Panc1 (cell line): ENCODE data around the gene SMAD3. TPM values are rescaled to one million over a fixed set of nuclear protein-coding genes. Genes with fewer than 3 reads are reported as not detected.

Source experiments
- ATAC-seq: fragments of 200-7000 bp; cut with Tn5 transposase; 2 replicates; pipeline ENCODE4 v1.9.1; 2020; ENCODE audit warnings: mild to moderate bottlenecking, moderate library complexity
- BruUV-seq: library from RNA; stranded (reverse); fragments of 400-500 nt; replicated peaks from 2 replicates; lab custom pipeline; 2021; lab: Mats Ljungman, UMichigan
- CTCF ChIA-PET: fragments of 300-600 bp; sonication (Branson Sonifier 250); formaldehyde crosslinking; loops from one replicate; lab custom pipeline; 2022; ENCODE audit warnings: antibody characterized with exemption; lab: Charles Lee
- POLR2A ChIA-PET: fragments of 300-600 bp; sonication (Branson Sonifier 250); formaldehyde crosslinking; loops from one replicate; lab custom pipeline; 2022; ENCODE audit warnings: antibody characterized with exemption; lab: Charles Lee
- DNase-seq: peaks from one replicate; pipeline ENCODE4 v3.0.0-alpha.2; 2010; ENCODE audit warnings: low read depth, low spot score
- H3K27ac ChIP-seq: 2 replicates; pipeline ENCODE4 v1.5.1; 2011; ENCODE audit warnings: mild to moderate bottlenecking, low read length, inconsistent platforms
- H3K27me3 ChIP-seq: fragments of 200-500 bp; sonication (Bioruptor generic); 2 replicates; pipeline ENCODE4 v1.6.0; 2014; ENCODE audit warnings: low read length, inconsistent platforms; ENCODE audit not compliant: control insufficient read depth, insufficient read depth
- H3K36me3 ChIP-seq: fragments of 200-500 bp; sonication (Bioruptor generic); 2 replicates; pipeline ENCODE4 v1.5.1; 2014; ENCODE audit warnings: inconsistent platforms, mild to moderate bottlenecking, low read length, moderate library complexity; ENCODE audit not compliant: control insufficient read depth, insufficient read depth
- H3K4me1 ChIP-seq: 2 replicates; pipeline ENCODE4 v1.5.1; 2011; ENCODE audit warnings: inconsistent platforms, mild to moderate bottlenecking, low read length, moderate library complexity; ENCODE audit not compliant: control insufficient read depth, insufficient read depth
- H3K4me3 ChIP-seq, 2 experiments: 2 replicates each; pipeline ENCODE4 v1.5.1; 2011 to 2012; ENCODE audit warnings: low read depth in 2 of 2, low read length in 2 of 2, mild to moderate bottlenecking in 2 of 2, inconsistent platforms in 1 of 2, moderate library complexity in 1 of 2
- H3K9me3 ChIP-seq: fragments of 200-500 bp; sonication (Bioruptor generic); 2 replicates; pipeline ENCODE4 v1.5.1; 2014; ENCODE audit warnings: low read depth, mild to moderate bottlenecking, inconsistent platforms, low read length, moderate library complexity; ENCODE audit not compliant: control insufficient read depth, insufficient read depth
- CTCF ChIP-seq: fragments of 450-650 bp; IDR thresholded peaks from 2 replicates; pipeline ENCODE4 v1.5.1; 2017; ENCODE audit warnings: mild to moderate bottlenecking
- POLR2AphosphoS5 ChIP-seq: IDR thresholded peaks from 2 replicates; pipeline ENCODE4 v1.6.1; 2012; ENCODE audit warnings: mild to moderate bottlenecking, low read depth, low read length, moderate library complexity
- REST ChIP-seq, 2 experiments: IDR thresholded peaks; 2 replicates each; pipeline ENCODE4 v1.6.1; 2011 to 2012; ENCODE audit warnings: low read depth in 2 of 2, control low read depth in 1 of 2, low read length in 1 of 2, mild to moderate bottlenecking in 1 of 2, moderate library complexity in 1 of 2; ENCODE audit not compliant: insufficient read depth in 1 of 2
- SIN3A ChIP-seq: IDR thresholded peaks from 2 replicates; pipeline ENCODE4 v1.6.1; 2012; ENCODE audit warnings: low read depth, mild to moderate bottlenecking, low read length, moderate library complexity, borderline replicate concordance; ENCODE audit not compliant: insufficient read depth
- TCF7L2 ChIP-seq: IDR thresholded peaks from 2 replicates; pipeline ENCODE4 v1.6.1; 2011; ENCODE audit warnings: mild to moderate bottlenecking, low read depth, low read length, inconsistent platforms
- in situ Hi-C: cut with HindIII; loops from 2 replicates; pipeline ENCODE4 v1.10.0; 2016; ENCODE audit warnings: low sequenced_read_pairs, low pct_unique_long_range_greater_than_20kb
- intact Hi-C: fragments of 100-400 bp; cut with micrococcal nuclease; formaldehyde crosslinking; loops from one replicate; pipeline ENCODE4 v1.10.0; 2022; ENCODE audit not compliant: unreplicated experiment
- total RNA-seq: library from RNA; stranded (reverse); gene quantifications from one replicate; pipeline ENCODE4 v1.2.1, GENCODE V29; 2021; ENCODE audit not compliant: unreplicated experiment

Gene SMAD3
- total RNA-seq, 1 experiment from 2014 or later, result 394 TPM

- H3K27me3 ChIP-seq, result no peaks in the 10 kb centered on the region
- peak overlapping the region; percentile 94 for H3K27ac ChIP-seq
- intact Hi-C loops, result no loop called here
- no peak overlapping the region for H3K4me3 ChIP-seq
- DNase-seq (no peak), ATAC-seq (no peak)
- peaks cover 43% of the 10 kb centered on the region for H3K36me3 ChIP-seq
- peaks cover 100% of the 10 kb centered on the region for H3K4me1 ChIP-seq
- no peak for TF ChIP-seq POLR2AphosphoS5
- no peak for TF ChIP-seq SIN3A
- TF ChIP-seq TCF7L2, result no peak
- TF ChIP-seq CTCF, result no peak
- TF ChIP-seq REST (IDR thresholded peaks at IDR 0.05; ENCODE audit: insufficient read depth in 1 of 2, low read depth in 2 of 2, low read length in 1 of 2), result no peak
- CTCF ChIA-PET, result no interaction called here
- BruUV-seq, result no TSS peak
- no peaks in the 10 kb centered on the region for H3K9me3 ChIP-seq
- in situ Hi-C loops, result no loop called here
- POLR2A ChIA-PET, result no interaction called here
Observed at GRCh38 chr15:67174446-67174845, 109.0 kb downstream of the SMAD3 start.

- DNase-seq, result peak; percentile 78
- peak overlapping the region; percentile 94 for H3K27ac ChIP-seq
- no TSS peak for BruUV-seq
- POLR2A ChIA-PET, result interaction anchor here (0.8 kb wide), 1 partner anchor 106 kb away, joined by 3 read pairs; no protein-coding TSS in a partner anchor
- no peak for TF ChIP-seq SIN3A
- TF ChIP-seq POLR2AphosphoS5, result peak; percentile 45
- in situ Hi-C loops (no loop called here), intact Hi-C loops (no loop called here)
- no peaks in the 10 kb centered on the region for H3K27me3 ChIP-seq
- H3K36me3 ChIP-seq, result peaks cover 40% of the 10 kb centered on the region
- no peaks in the 10 kb centered on the region for H3K9me3 ChIP-seq
- CTCF ChIA-PET, result no interaction called here
- H3K4me3 ChIP-seq, result no peak overlapping the region
- peak; percentile 29 for ATAC-seq
- peaks cover 100% of the 10 kb centered on the region for H3K4me1 ChIP-seq
Observed at GRCh38 chr15:67174864-67175573, 109.6 kb downstream of the SMAD3 start.

- BruUV-seq, result no TSS peak
- Histone ChIP-seq H3K9me3 (no peaks in the 10 kb centered on the region), H3K36me3 (peaks cover 40% of the 10 kb centered on the region), H3K4me3 (no peak overlapping the region), H3K4me1 (peaks cover 100% of the 10 kb centered on the region), H3K27ac (peak overlapping the region; percentile 94), H3K27me3 (no peaks in the 10 kb centered on the region)
- no peak for ATAC-seq
- POLR2A ChIA-PET, result interaction anchor here (0.8 kb wide), 1 partner anchor 106 kb away, joined by 3 read pairs; no protein-coding TSS in a partner anchor
- in situ Hi-C loops (no loop called here), intact Hi-C loops (no loop called here)
- CTCF ChIA-PET, result no interaction called here
- TF ChIP-seq POLR2AphosphoS5, result 0 out of 2 replicates have a peak, but pooled peaks have one; percentile 46
- TF ChIP-seq TCF7L2, result no peak
- no peak for DNase-seq
Observed at GRCh38 chr15:67175643-67176071, 110.3 kb downstream of the SMAD3 start.
